Type B pancreatic cell (in vitro differentiated cells): ENCODE results near the gene SERPIND1. TPM values are rescaled to one million over a fixed set of nuclear protein-coding genes. Genes with fewer than 3 reads are reported as not detected.

Source experiments
- DNase-seq: peaks from one replicate; pipeline ENCODE4 v3.0.0; 2021; ENCODE audit warnings: mixed read lengths; ENCODE audit not compliant: unreplicated experiment; ENCODE audit errors: extremely low spot score
- H3K27ac Mint-ChIP-seq: 2 replicates; pipeline ENCODE4 v1.8.0; 2021; ENCODE audit warnings: mild to moderate bottlenecking, mixed read lengths
- H3K27me3 Mint-ChIP-seq: 2 replicates; pipeline ENCODE4 v1.8.0; 2021; ENCODE audit warnings: mixed read lengths
- H3K36me3 Mint-ChIP-seq: 2 replicates; pipeline ENCODE4 v1.8.0; 2021; ENCODE audit warnings: mixed read lengths
- H3K4me1 Mint-ChIP-seq: one replicate; pipeline ENCODE4 v1.8.0; 2021; ENCODE audit warnings: mixed read lengths; ENCODE audit not compliant: unreplicated experiment
- H3K4me3 Mint-ChIP-seq: 2 replicates; pipeline ENCODE4 v1.8.0; 2021; ENCODE audit warnings: mild to moderate bottlenecking, mixed read lengths
- H3K9me3 Mint-ChIP-seq: 2 replicates; pipeline ENCODE4 v1.8.0; 2021; ENCODE audit warnings: mixed read lengths
- CTCF ChIP-seq: fragments of 200-600 bp; sonication (generic); conservative IDR thresholded peaks from 2 replicates; pipeline ENCODE4 v1.5.0; 2021; ENCODE audit warnings: antibody characterized with exemption, mild to moderate bottlenecking
- total RNA-seq: library from RNA; stranded (reverse); gene quantifications from 2 replicates; pipeline ENCODE4 v1.2.1, GENCODE V29; 2021; ENCODE audit warnings: low replicate concordance

SERPIND1 gene
- total RNA-seq, 1 donor from 2014 or later = 7.1 TPM

- DNase-seq = no peak
- Mint-ChIP-seq H3K9me3 (no peaks in the 10 kb centered on the region), H3K27ac (no peak overlapping the region), H3K4me3 (no peak overlapping the region), H3K4me1 (no peaks in the 10 kb centered on the region), H3K36me3 (peaks cover 31% of the 10 kb centered on the region), H3K27me3 (no peaks in the 10 kb centered on the region)
- TF ChIP-seq CTCF = no peak
Measured at GRCh38 chr22:20810645-20811044, 36.7 kb downstream of the SERPIND1 start.

DNA sequence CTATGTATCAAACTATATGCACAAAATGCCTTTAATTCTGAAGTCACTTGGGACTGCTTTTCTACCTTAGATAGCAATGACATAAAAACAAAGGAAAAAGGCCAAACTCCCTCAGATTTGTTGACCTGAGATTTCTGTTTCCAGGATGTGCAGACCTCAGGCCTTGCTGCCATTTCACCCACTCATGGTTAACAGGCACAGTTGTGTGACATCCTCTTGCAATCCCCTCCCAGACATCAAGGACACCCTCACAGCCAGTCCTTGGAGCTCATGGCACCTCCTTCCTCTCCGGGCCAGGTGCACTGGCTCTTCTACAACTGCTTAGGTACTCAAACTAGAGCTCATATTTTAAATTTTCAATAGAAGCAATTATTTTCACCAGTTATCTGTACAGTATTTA is 37.3 kb downstream of the SERPIND1 start:
- H3K9me3 Mint-ChIP-seq = no peaks in the 10 kb centered on the region
- no peaks in the 10 kb centered on the region for H3K27me3 Mint-ChIP-seq
- H3K36me3 Mint-ChIP-seq = peaks cover 26% of the 10 kb centered on the region
- TF ChIP-seq CTCF = no peak
- DNase-seq = no peak
- H3K4me3 Mint-ChIP-seq = no peak overlapping the region
- no peak overlapping the region for H3K27ac Mint-ChIP-seq
- no peaks in the 10 kb centered on the region for H3K4me1 Mint-ChIP-seq

- no peak for TF ChIP-seq CTCF
- Mint-ChIP-seq H3K9me3 (no peaks in the 10 kb centered on the region), H3K36me3 (peaks cover 25% of the 10 kb centered on the region), H3K4me3 (no peak overlapping the region), H3K4me1 (no peaks in the 10 kb centered on the region), H3K27me3 (no peaks in the 10 kb centered on the region), H3K27ac (no peak overlapping the region)
- DNase-seq = no peak
Measured at GRCh38 chr22:20811971-20812660, 38.2 kb downstream of the SERPIND1 start.

DNA sequence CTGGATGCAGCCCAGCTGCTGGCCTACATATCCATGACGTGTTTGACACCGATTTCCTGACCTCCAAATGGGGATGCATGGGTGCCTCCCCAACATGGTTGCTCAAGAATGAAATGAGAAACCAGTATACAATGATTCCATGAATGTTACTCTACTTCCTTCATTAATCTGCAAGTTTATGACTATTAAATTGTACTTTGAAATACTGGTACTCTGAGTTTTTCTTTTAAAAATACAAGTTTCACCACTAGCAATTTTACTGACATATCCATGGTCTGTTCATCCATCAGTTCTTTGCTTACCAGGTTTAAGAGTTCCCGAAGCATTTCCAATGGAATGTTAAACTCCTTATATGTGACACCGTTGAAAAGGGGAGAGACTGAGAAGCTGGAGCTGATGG is 39.1 kb downstream of the SERPIND1 start:
- Mint-ChIP-seq H3K4me1 (no peaks in the 10 kb centered on the region), H3K27ac (no peak overlapping the region), H3K4me3 (no peak overlapping the region), H3K36me3 (peaks cover 19% of the 10 kb centered on the region), H3K27me3 (no peaks in the 10 kb centered on the region), H3K9me3 (no peaks in the 10 kb centered on the region)
- DNase-seq = no peak
- TF ChIP-seq CTCF = no peak

- no peaks in the 10 kb centered on the region for H3K27me3 Mint-ChIP-seq
- no peaks in the 10 kb centered on the region for H3K9me3 Mint-ChIP-seq
- H3K27ac Mint-ChIP-seq = no peak overlapping the region
- no peaks in the 10 kb centered on the region for H3K4me1 Mint-ChIP-seq
- TF ChIP-seq CTCF = no peak
- H3K4me3 Mint-ChIP-seq = no peak overlapping the region
- H3K36me3 Mint-ChIP-seq = peaks cover 19% of the 10 kb centered on the region
- DNase-seq = no peak
Measured at GRCh38 chr22:20814221-20814808, 40.4 kb downstream of the SERPIND1 start.
